Brain microvascular endothelial cell (primary cell): Measurements from ENCODE around the gene VMP1.

Experiments used
- DNase-seq: peaks from one replicate; pipeline ENCODE4 v3.0.0-alpha.2; 2020
- H3K27ac ChIP-seq: fragments of 250-450 bp; sonication (Bioruptor Pico); 2 replicates; pipeline ENCODE4 v1.5.1; 2020; ENCODE audit warnings: mild to moderate bottlenecking, moderate library complexity
- H3K27me3 ChIP-seq: fragments of 250-450 bp; sonication (Bioruptor Pico); replicated peaks from 2 replicates; pipeline ENCODE4 v1.5.1; 2020; ENCODE audit warnings: mild to moderate bottlenecking
- H3K36me3 ChIP-seq: fragments of 250-450 bp; sonication (Bioruptor Pico); replicated peaks from 2 replicates; pipeline ENCODE4 v1.5.1; 2020; ENCODE audit warnings: mild to moderate bottlenecking
- H3K4me3 ChIP-seq: 2 replicates; pipeline ENCODE4 v1.5.1; 2011; ENCODE audit warnings: low read depth, mild to moderate bottlenecking, control low read depth, low read length, moderate library complexity
- CTCF ChIP-seq: IDR thresholded peaks from 2 replicates; pipeline ENCODE4 v1.5.1; 2011; ENCODE audit warnings: low read depth, mild to moderate bottlenecking, moderate library complexity, low read length, control low read depth, inconsistent platforms; ENCODE audit errors: missing control alignments
- in situ Hi-C: cut with HindIII; loops from 2 replicates; pipeline ENCODE4 v1.10.0; 2017; ENCODE audit warnings: low sequenced_read_pairs, low pct_ligation_motif_present

The VMP1 gene

GRCh38 chr17:59712862-59713261, 5.4 kb downstream of the VMP1 start:
- H3K27ac ChIP-seq, result no peak overlapping the region
- H3K4me3 ChIP-seq, result no peak overlapping the region
- no peaks in the 10 kb centered on the region for H3K27me3 ChIP-seq
- no peak for DNase-seq
- peaks cover 3% of the 10 kb centered on the region for H3K36me3 ChIP-seq
- in situ Hi-C loops, result no loop called here
- no peak for TF ChIP-seq CTCF

GRCh38 chr17:59714255-59714654, 6.8 kb downstream of the VMP1 start:
- H3K27me3 ChIP-seq, result no peaks in the 10 kb centered on the region
- no peak for DNase-seq
- no peak overlapping the region for H3K27ac ChIP-seq
- peaks cover 3% of the 10 kb centered on the region for H3K36me3 ChIP-seq
- no peak for TF ChIP-seq CTCF
- no peak overlapping the region for H3K4me3 ChIP-seq
- in situ Hi-C loops, result no loop called here

GRCh38 chr17:59716427-59716826, 9.0 kb downstream of the VMP1 start:
- Histone ChIP-seq H3K27ac (no peak overlapping the region), H3K4me3 (no peak overlapping the region), H3K36me3 (peaks cover 3% of the 10 kb centered on the region), H3K27me3 (no peaks in the 10 kb centered on the region)
- in situ Hi-C loops, result no loop called here
- TF ChIP-seq CTCF, result no peak
- DNase-seq, result no peak

GRCh38 chr17:59719526-59719925, 12.1 kb downstream of the VMP1 start:
- DNase-seq, result no peak
- in situ Hi-C loops, result no loop called here
- H3K27me3 ChIP-seq, result no peaks in the 10 kb centered on the region

GRCh38 chr17:59722623-59723022, 15.2 kb downstream of the VMP1 start:
- no peak overlapping the region for H3K27ac ChIP-seq
- H3K4me3 ChIP-seq, result no peak overlapping the region
- no peaks in the 10 kb centered on the region for H3K27me3 ChIP-seq
- TF ChIP-seq CTCF, result no peak
- DNase-seq, result no peak
- peaks cover under 1% of the 10 kb centered on the region for H3K36me3 ChIP-seq
- in situ Hi-C loops, result no loop called here

More at GRCh38 chr17:59719526-59719925, 12.1 kb downstream of the VMP1 start:
- TF ChIP-seq CTCF, result no peak
- peaks cover 3% of the 10 kb centered on the region for H3K36me3 ChIP-seq
- no peak overlapping the region for H3K27ac ChIP-seq
- H3K4me3 ChIP-seq, result no peak overlapping the region

GRCh38 chr17:59723041-59723440, 15.6 kb downstream of the VMP1 start:
- TF ChIP-seq CTCF, result no peak
- Histone ChIP-seq H3K27me3 (no peaks in the 10 kb centered on the region), H3K36me3 (no peaks in the 10 kb centered on the region), H3K4me3 (no peak overlapping the region), H3K27ac (no peak overlapping the region)
- no peak for DNase-seq
- in situ Hi-C loops, result no loop called here
